Loucy (cell line): Measurements from ENCODE around the gene OXCT1.

ENCODE experiments used
- H2AFZ ChIP-seq: fragments of 200-600 bp; sonication (generic); 2 replicates; pipeline ENCODE4 v1.6.0; 2016; ENCODE audit warnings: antibody characterized with exemption, mild to moderate bottlenecking, low read length, moderate library complexity
- H3F3A ChIP-seq: fragments of 200-600 bp; 2 replicates; pipeline ENCODE4 v1.6.0; 2016; ENCODE audit warnings: antibody characterized with exemption, low read depth, mild to moderate bottlenecking
- H3K27me3 ChIP-seq: fragments of 200-600 bp; sonication (generic); 2 replicates; pipeline ENCODE4 v1.6.1; 2014; ENCODE audit warnings: low read length, mild to moderate bottlenecking; ENCODE audit not compliant: insufficient read depth, poor library complexity, severe bottlenecking
- H3K36me3 ChIP-seq: fragments of 200-600 bp; sonication (generic); 2 replicates; pipeline ENCODE4 v1.6.1; 2016; ENCODE audit warnings: low read length; ENCODE audit not compliant: insufficient read depth
- H3K4me1 ChIP-seq: fragments of 200-600 bp; sonication (generic); 2 replicates; pipeline ENCODE4 v1.5.1; 2014; ENCODE audit warnings: low read length, mild to moderate bottlenecking; ENCODE audit not compliant: insufficient read depth, poor library complexity, severe bottlenecking
- H3K4me2 ChIP-seq: fragments of 200-600 bp; sonication (generic); 2 replicates; pipeline ENCODE4 v1.6.0; 2014; ENCODE audit warnings: antibody characterized with exemption, low read length, low read depth, mild to moderate bottlenecking; ENCODE audit not compliant: poor library complexity, severe bottlenecking
- H3K4me3 ChIP-seq: fragments of 200-600 bp; sonication (generic); 2 replicates; pipeline ENCODE4 v1.5.1; 2014; ENCODE audit warnings: low read length, mild to moderate bottlenecking, mixed read lengths; ENCODE audit not compliant: poor library complexity, severe bottlenecking
- H3K79me2 ChIP-seq: fragments of 200-600 bp; sonication (generic); 2 replicates; pipeline ENCODE4 v1.6.1; 2014; ENCODE audit warnings: low read length; ENCODE audit not compliant: insufficient read depth
- H3K9ac ChIP-seq: fragments of 200-600 bp; sonication (generic); 2 replicates; pipeline ENCODE4 v1.6.0; 2014; ENCODE audit warnings: mild to moderate bottlenecking, low read depth, low read length, moderate library complexity; ENCODE audit not compliant: poor library complexity, severe bottlenecking
- H3K9me2 ChIP-seq: fragments of 200-600 bp; sonication (generic); replicated peaks from 2 replicates; pipeline ENCODE4 v1.6.1; 2016; ENCODE audit warnings: low read depth, low read length, mixed read lengths
- H3K9me3 ChIP-seq: fragments of 200-600 bp; sonication (generic); 2 replicates; pipeline ENCODE4 v1.6.1; 2014; ENCODE audit warnings: mild to moderate bottlenecking, antibody characterized with exemption, low read length, low read depth; ENCODE audit not compliant: insufficient read depth
- H4K20me1 ChIP-seq: fragments of 200-600 bp; sonication (generic); 2 replicates; pipeline ENCODE4 v1.6.0; 2014; ENCODE audit warnings: antibody characterized with exemption, low read length, mild to moderate bottlenecking; ENCODE audit not compliant: insufficient read depth, poor library complexity, severe bottlenecking
- CTCF ChIP-seq: fragments of 200-600 bp; sonication (generic); conservative IDR thresholded peaks from 2 replicates; pipeline ENCODE4 v1.5.1; 2014; ENCODE audit warnings: mild to moderate bottlenecking, antibody characterized with exemption, low read length
- EZH2phosphoT487 ChIP-seq: fragments of 200-600 bp; IDR thresholded peaks from 2 replicates; pipeline ENCODE4 v1.6.1; 2018; ENCODE audit warnings: antibody characterized with exemption, mild to moderate bottlenecking, moderate library complexity, borderline replicate concordance

The OXCT1 gene

GRCh38 chr5:41877408-41877807 lies 7.2 kb upstream of the OXCT1 start:
- H3K79me2 ChIP-seq = no peaks in the 10 kb centered on the region
- no peaks in the 10 kb centered on the region for H3F3A ChIP-seq
- H3K9me2 ChIP-seq = no peaks in the 10 kb centered on the region
- H3K36me3 ChIP-seq = no peaks in the 10 kb centered on the region
- no peaks in the 10 kb centered on the region for H3K4me1 ChIP-seq
- H3K27me3 ChIP-seq = peaks cover 4% of the 10 kb centered on the region
- no peak overlapping the region for H3K4me2 ChIP-seq
- no peaks in the 10 kb centered on the region for H4K20me1 ChIP-seq
- no peaks in the 10 kb centered on the region for H3K9me3 ChIP-seq
- H3K9ac ChIP-seq = no peak overlapping the region
- H3K4me3 ChIP-seq = no peak overlapping the region
- no peak overlapping the region for H2AFZ ChIP-seq
- TF ChIP-seq EZH2phosphoT487 = no peak
- no peak for TF ChIP-seq CTCF

GRCh38 chr5:41876678-41877077 lies 6.5 kb upstream of the OXCT1 start:
- no peak overlapping the region for H3K4me3 ChIP-seq
- no peak overlapping the region for H3K9ac ChIP-seq
- no peak overlapping the region for H3K4me2 ChIP-seq
- H3F3A ChIP-seq = no peaks in the 10 kb centered on the region
- H3K27me3 ChIP-seq = peaks cover 4% of the 10 kb centered on the region
- H3K79me2 ChIP-seq = no peaks in the 10 kb centered on the region
- TF ChIP-seq EZH2phosphoT487 = no peak
- no peak for TF ChIP-seq CTCF
- H3K4me1 ChIP-seq = peaks cover 2% of the 10 kb centered on the region
- H3K9me3 ChIP-seq = no peaks in the 10 kb centered on the region
- no peaks in the 10 kb centered on the region for H3K9me2 ChIP-seq
- H4K20me1 ChIP-seq = no peaks in the 10 kb centered on the region
- H2AFZ ChIP-seq = no peak overlapping the region
- no peaks in the 10 kb centered on the region for H3K36me3 ChIP-seq

- H3K9me3 ChIP-seq = no peaks in the 10 kb centered on the region
- no peak overlapping the region for H2AFZ ChIP-seq
- no peaks in the 10 kb centered on the region for H4K20me1 ChIP-seq
- peaks cover 13% of the 10 kb centered on the region for H3K4me1 ChIP-seq
- no peaks in the 10 kb centered on the region for H3F3A ChIP-seq
- H3K4me2 ChIP-seq = no peak overlapping the region
- no peak for TF ChIP-seq CTCF
- no peak for TF ChIP-seq EZH2phosphoT487
- H3K4me3 ChIP-seq = no peak overlapping the region
- H3K79me2 ChIP-seq = peaks cover 11% of the 10 kb centered on the region
- no peaks in the 10 kb centered on the region for H3K9me2 ChIP-seq
- peaks cover 4% of the 10 kb centered on the region for H3K27me3 ChIP-seq
- H3K9ac ChIP-seq = no peak overlapping the region
- H3K36me3 ChIP-seq = no peaks in the 10 kb centered on the region
Observed at GRCh38 chr5:41875121-41875520, 4.9 kb upstream of the OXCT1 start.
